GM12874 (cell line): Measurements from ENCODE around the gene SPATS2.

ENCODE experiments used
- TF ChIP-seq, protein P1 (sequence below): IDR thresholded peaks from 2 replicates; pipeline ENCODE4 v1.5.1; 2011; ENCODE audit warnings: low read depth, mild to moderate bottlenecking, control low read depth, low read length, moderate library complexity; ENCODE audit not compliant: insufficient read depth

SPATS2 gene

DNA sequence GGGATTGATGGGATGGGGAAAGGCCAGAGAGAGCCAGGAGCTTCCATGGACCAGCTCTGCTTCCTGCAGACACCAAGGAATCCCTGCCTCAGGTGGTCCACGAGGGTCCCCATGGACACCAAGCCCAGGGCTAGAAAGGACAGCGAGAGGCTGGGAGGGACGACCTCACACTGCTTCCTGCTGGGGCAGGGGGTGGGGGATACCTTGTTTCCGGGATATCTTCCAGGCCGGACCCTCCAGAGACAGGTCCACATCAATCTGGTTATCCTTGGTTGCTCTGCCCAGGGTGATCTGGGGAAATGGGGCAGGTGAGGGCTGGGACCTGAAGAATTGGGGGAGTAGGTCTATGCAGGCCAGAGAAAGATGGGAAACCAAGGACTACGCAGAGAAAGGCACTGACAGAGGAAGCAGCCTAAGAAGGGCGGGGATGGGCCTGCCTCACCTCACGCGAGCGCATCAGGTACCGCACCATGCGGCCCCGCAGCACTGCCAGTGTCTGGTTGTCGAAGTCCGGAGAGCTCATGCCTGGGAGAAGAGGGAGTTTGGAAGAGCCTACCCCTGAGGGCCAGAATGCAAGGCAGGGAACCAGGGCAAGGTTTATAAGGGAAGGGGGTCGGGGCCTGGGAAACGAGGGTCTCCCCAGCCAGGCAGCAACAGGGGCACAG, 191.9 kb downstream of the SPATS2 start:
- TF ChIP-seq, protein P1, sequence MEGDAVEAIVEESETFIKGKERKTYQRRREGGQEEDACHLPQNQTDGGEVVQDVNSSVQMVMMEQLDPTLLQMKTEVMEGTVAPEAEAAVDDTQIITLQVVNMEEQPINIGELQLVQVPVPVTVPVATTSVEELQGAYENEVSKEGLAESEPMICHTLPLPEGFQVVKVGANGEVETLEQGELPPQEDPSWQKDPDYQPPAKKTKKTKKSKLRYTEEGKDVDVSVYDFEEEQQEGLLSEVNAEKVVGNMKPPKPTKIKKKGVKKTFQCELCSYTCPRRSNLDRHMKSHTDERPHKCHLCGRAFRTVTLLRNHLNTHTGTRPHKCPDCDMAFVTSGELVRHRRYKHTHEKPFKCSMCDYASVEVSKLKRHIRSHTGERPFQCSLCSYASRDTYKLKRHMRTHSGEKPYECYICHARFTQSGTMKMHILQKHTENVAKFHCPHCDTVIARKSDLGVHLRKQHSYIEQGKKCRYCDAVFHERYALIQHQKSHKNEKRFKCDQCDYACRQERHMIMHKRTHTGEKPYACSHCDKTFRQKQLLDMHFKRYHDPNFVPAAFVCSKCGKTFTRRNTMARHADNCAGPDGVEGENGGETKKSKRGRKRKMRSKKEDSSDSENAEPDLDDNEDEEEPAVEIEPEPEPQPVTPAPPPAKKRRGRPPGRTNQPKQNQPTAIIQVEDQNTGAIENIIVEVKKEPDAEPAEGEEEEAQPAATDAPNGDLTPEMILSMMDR: no peak

DNA sequence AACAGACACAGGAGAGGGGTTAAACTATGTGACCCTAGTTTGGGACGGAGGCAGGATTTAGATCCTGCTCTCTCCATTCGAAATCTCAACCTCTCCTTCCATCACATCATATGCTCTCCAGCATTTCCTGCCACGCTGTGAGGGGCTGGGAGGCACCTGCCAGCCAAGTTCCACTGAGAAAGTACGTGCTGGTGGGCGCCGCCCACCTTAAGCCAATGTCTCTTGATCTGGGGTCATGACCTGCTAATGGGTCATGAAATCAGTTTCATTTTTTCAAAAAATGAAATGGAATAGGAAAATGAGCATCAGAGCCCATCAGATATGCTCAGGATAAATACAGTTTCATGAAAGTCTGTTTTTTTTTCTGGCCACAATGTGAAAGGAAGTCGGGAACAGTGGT, 193.4 kb downstream of the SPATS2 start:
- TF ChIP-seq, protein P1: no peak

DNA sequence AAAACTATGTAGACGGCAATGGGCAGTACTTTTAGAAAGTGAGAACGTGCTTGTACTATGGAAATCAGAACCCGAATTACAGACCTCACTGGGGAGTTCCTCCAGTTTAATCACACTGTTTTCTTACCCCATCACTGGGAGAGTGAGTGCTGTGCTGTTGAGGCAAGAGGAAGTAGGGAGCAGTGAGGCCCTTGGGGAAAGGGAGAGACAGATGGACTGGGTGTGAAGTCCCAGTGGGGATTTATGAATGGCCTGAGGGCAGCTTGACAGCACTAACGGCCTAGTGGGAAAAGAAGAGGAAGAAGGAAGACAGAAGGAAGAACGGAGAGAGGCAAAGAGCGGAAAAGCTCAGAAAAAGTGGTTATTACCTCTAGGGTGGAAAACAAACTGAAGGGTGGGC, 195.0 kb downstream of the SPATS2 start:
- TF ChIP-seq, protein P1: no peak

DNA sequence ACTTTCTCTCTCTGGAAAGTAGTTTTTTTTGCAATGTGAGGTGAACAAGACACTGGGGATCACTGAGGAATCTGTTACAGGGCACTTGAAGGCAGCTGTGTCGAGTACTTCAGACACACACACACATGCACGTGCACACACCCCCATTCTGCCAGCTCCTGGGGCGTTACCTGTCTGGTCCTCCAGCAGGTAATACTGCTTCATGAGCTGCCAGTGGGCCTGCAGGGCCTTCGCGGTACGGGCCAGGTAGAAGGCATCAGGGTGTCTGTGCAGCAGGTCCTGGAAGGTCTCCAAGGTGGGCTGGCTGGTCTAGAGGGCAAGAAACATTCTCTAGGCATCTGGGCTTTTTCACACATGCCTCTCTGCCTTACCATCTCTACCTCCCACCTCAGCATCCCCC, 195.6 kb downstream of the SPATS2 start:
- TF ChIP-seq, protein P1: no peak

DNA sequence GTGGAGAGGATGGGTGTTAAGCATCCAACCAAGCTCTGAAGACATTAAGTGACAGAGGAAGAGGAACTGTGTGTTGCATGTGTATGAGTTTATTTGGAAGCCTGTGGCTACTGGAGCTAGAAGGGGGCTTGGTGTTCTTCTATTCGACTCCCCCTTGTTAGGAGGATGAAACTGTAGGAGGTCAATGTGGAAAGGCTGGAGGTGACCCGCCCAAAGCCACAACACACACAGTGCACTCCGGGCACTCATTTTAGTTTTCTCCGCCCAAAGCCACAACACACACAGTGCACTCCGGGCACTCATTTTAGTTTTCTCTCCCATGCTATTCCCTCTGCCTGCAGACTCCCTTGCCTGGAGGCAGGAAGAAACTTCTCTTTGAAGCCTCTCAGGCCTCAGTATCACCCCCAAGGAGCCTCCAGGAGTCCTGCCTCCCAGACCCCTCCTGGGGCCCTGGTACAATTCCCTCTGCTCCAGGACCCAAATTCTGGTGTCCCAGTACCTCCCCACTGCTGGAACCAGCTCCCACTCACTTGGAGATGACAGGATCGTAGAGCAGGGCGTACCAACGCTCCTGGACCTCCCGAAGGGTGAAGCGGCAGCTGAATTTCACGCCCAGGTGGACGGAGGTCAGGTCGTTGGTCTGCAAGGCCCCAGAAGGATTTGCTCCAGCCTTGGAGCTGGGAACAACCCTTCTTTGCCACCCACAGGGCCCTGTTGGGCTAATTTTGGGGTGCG, 196.9 kb downstream of the SPATS2 start:
- TF ChIP-seq, protein P1: no peak

DNA sequence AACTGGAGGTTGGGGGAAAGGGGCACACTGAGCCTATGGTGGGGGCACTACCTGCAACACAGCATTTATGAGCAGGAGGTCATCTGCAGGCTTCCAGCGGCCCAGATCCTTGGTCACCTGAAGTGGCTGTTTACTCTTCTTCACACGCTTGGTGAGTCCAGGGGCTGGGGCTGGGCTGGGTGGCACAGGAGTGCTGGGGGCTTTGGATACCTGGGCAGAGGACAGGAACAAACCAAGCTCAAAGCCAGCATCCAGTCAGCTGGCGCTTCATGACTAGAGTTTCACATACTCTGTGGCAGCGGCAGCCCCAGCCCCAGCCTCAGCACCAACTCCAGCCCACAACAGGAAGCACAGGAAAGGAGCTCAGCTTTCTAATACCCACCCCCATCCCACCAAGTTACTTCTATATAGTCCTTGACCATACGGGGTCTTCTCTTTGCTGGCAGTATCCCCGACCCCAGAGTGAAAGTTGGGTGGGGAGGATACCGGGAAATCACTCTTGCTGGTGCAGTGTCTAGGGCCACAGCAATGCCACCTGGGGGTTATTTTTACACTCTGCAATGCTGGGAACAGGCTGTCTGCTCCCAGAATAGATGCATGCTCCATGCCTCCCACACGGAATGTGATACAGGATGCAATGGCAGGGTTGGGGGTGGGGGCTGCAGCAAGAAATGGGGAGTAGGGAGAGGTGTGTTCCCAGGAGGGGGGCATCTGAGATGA, 197.6 kb downstream of the SPATS2 start:
- TF ChIP-seq, protein P1: no peak
